ENCODE data around the gene APBB3. TPM values are rescaled to one million over a fixed set of nuclear protein-coding genes. Genes with fewer than 3 reads are reported as not detected.

The APBB3 gene
- total and polyA plus RNA-seq, 9 donors = 13.1 to 47.6 (median 36.1) TPM

GRCh38 chr5:140555747-140556312, 8.6 kb downstream of the APBB3 start:
- intact Hi-C loops (cut with DNase I) = loop anchor here in 1 of 4 donors (5.0 kb wide), 1 partner anchor 86 kb away; no protein-coding TSS in a partner anchor
- 71 to 86% (median 75%) methylated on average over 1 of the region's 1 CpG for WGBS, 3 donors

DNA sequence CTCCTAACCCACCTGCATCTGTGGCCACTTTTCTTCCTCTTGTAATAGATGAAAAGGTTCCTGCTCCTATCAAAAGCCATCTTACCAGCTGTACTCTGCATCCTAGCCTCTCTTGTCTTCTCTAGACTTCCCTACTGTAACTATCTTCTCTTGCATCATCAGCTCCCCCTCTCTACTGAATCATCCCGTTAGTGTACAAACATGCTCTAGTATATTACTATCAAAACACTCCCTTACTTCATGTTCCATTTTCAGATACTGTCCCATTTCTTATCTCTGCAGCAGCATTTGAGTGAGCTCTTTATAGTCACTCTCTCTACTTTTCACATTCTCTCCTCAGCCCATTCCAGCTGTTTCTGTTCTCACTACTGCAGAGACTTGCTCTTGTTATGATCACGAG, 9.9 kb downstream of the APBB3 start:
- Histone ChIP-seq H3K4me3 (no peak overlapping the region), H3K27ac (no peak overlapping the region), H3K9me3 (no peaks in the 10 kb centered on the region), H3K4me1 (ENCODE audit: insufficient read depth) (peaks cover 6% of the 10 kb centered on the region), H3K27me3 (no peaks in the 10 kb centered on the region), H3K36me3 (no peaks in the 10 kb centered on the region)
- WGBS, 3 donors = 46 to 54% (median 49%) methylated on average over 2 of the region's 2 CpGs
- TF ChIP-seq POLR2A (IDR thresholded peaks at IDR 0.05) (no peak), CTCF (IDR thresholded peaks at IDR 0.05) (no peak), EP300 (IDR thresholded peaks at IDR 0.05) (no peak)
- no peak for DNase-seq
- intact Hi-C loops (cut with DNase I) = no loop called here

More at GRCh38 chr5:140555747-140556312, 8.6 kb downstream of the APBB3 start:
- Histone ChIP-seq H3K27ac (no peak overlapping the region), H3K36me3 (no peaks in the 10 kb centered on the region), H3K4me3 (no peak overlapping the region), H3K27me3 (no peaks in the 10 kb centered on the region), H3K4me1 (ENCODE audit: insufficient read depth) (peaks cover 5% of the 10 kb centered on the region), H3K9me3 (no peaks in the 10 kb centered on the region)
- DNase-seq = no peak
- TF ChIP-seq POLR2A (IDR thresholded peaks at IDR 0.05) (no peak), EP300 (IDR thresholded peaks at IDR 0.05) (no peak), CTCF (IDR thresholded peaks at IDR 0.05) (no peak)

GRCh38 chr5:140553657-140554056, 10.7 kb downstream of the APBB3 start:
- WGBS, 3 donors = 79 to 85% (median 85%) methylated on average over 2 of the region's 2 CpGs
- intact Hi-C loops (cut with DNase I) = no loop called here
- Histone ChIP-seq H3K27me3 (no peaks in the 10 kb centered on the region), H3K27ac (no peak overlapping the region), H3K36me3 (no peaks in the 10 kb centered on the region), H3K4me3 (no peak overlapping the region), H3K4me1 (ENCODE audit: insufficient read depth) (peaks cover 11% of the 10 kb centered on the region), H3K9me3 (no peaks in the 10 kb centered on the region)
- TF ChIP-seq EP300 (IDR thresholded peaks at IDR 0.05) (no peak), CTCF (IDR thresholded peaks at IDR 0.05) (no peak), POLR2A (IDR thresholded peaks at IDR 0.05) (no peak)
- DNase-seq = no peak

GRCh38 chr5:140551872-140552271, 12.5 kb downstream of the APBB3 start:
- no peaks in the 10 kb centered on the region for H3K36me3 ChIP-seq
- intact Hi-C loops (cut with DNase I) = no loop called here
- no peak for DNase-seq
- 76 to 81% (median 77%) methylated on average over 3 to 4 of the region's 4 CpGs for WGBS, 3 donors
- H3K4me3 ChIP-seq = no peak overlapping the region
- no peaks in the 10 kb centered on the region for H3K27me3 ChIP-seq
- TF ChIP-seq POLR2A (IDR thresholded peaks at IDR 0.05) = no peak
- no peak for TF ChIP-seq CTCF (IDR thresholded peaks at IDR 0.05)
- no peak for TF ChIP-seq EP300 (IDR thresholded peaks at IDR 0.05)
- H3K27ac ChIP-seq = no peak overlapping the region
- peaks cover 16% of the 10 kb centered on the region for H3K4me1 ChIP-seq (ENCODE audit: insufficient read depth)
- no peaks in the 10 kb centered on the region for H3K9me3 ChIP-seq
